IPS DF 4.7 (cell line): ENCODE results near the gene CFAP221.

ENCODE experiments used
- DNase-seq: peaks from one replicate; pipeline ENCODE4 v3.0.0-alpha.2; 2013; ENCODE audit warnings: low spot score; ENCODE audit errors: extremely low read depth

Gene CFAP221

DNA sequence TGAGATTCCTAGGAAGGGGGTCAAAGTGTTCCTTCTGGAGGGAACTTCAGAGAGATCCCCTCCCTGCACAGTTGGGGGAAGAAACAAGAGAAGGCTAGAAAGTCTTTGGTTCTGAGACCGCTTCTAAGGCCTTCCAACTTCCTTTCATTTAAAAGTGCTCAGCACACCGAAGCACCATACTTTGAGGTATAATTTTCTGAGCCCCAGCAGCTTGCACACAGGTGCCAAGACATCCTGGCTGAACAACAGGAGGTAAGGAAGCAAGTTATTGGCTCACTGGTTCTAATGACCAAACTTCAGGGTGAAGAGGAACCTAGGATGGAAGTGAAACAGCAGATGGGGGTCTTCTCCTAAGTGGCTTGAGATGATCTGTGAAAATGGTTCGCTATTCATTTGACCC lies 154.0 kb downstream of the CFAP221 start:
- DNase-seq, result no peak

DNA sequence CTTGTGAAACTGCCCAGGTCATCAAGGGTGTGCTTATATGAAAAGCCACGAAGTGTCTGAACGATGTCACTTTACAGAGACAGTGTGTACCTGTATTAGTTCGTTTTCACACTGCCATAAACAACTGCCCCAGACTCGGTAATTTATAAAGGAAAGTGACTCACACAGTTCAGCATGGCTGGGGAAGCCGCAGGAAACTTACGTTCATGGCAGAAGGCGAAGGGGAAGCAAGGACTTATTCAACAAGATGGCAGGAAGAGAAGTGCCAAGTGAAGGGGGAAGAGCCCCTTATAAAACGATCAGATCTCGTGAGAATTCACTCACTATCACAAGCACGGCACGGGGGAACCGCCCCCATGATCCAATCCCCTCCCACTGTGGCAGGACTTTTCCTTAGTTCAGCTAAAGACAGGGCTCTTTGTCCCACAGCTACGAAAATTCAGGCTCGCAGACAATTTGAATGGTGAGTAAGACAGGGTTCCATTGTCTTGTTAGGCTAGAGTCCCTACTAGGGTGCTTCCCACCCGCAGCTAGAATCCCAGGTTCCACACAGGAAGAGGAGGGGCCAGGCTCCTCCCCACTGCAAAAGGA lies 154.9 kb downstream of the CFAP221 start:
- no peak for DNase-seq

DNA sequence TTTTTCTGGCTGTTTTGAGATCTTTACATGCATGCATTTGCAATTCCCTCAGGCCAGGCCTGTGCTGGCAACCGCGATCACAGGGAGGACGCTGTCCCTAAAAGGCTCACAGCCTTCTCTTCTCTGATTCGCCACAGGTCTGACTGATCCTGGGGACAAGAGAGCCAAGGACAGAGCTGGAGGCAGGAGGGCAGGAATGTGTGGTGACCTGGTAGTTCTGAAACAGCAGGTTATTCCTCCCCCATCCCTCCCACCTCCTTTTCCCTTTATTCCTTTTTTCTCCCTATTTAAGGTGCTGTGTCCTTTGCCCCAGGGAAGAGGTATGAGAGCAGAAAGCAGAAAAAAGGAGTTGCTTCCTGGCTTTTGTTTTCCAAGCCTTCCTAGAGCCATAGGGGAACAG lies 156.6 kb downstream of the CFAP221 start:
- no peak for DNase-seq

- no peak for DNase-seq
Observed at GRCh38 chr2:119701352-119701751, 157.1 kb downstream of the CFAP221 start.

GRCh38 chr2:119702203-119702917 lies 158.1 kb downstream of the CFAP221 start:
- DNase-seq, result no peak

GRCh38 chr2:119702918-119703401 lies 158.7 kb downstream of the CFAP221 start:
- no peak for DNase-seq

- no peak for DNase-seq
Observed at GRCh38 chr2:119703526-119703925, 159.3 kb downstream of the CFAP221 start.

- no peak for DNase-seq
Observed at GRCh38 chr2:119704670-119705120, 160.4 kb downstream of the CFAP221 start.

GRCh38 chr2:119706221-119706620 lies 162.0 kb downstream of the CFAP221 start:
- DNase-seq, result no peak
